Neural progenitor cell (in vitro differentiated cells): ENCODE results near the gene FAM168B.

Experiments
- EZH2 ChIP-seq: fragments of 200-600 bp; sonication (generic); IDR thresholded peaks from 2 replicates; pipeline ENCODE4 v1.6.1; 2017; ENCODE audit warnings: antibody characterized with exemption, mild to moderate bottlenecking, moderate library complexity
- EZH2phosphoT487 ChIP-seq: fragments of 200-600 bp; sonication (generic); IDR thresholded peaks from 2 replicates; pipeline ENCODE4 v1.6.1; 2017; ENCODE audit warnings: antibody characterized with exemption
- TF ChIP-seq, protein P1 (sequence below): fragments of 200-600 bp; sonication (generic); IDR thresholded peaks from 2 replicates; pipeline ENCODE4 v1.5.1; 2017; ENCODE audit warnings: antibody characterized with exemption, mild to moderate bottlenecking

DNA sequence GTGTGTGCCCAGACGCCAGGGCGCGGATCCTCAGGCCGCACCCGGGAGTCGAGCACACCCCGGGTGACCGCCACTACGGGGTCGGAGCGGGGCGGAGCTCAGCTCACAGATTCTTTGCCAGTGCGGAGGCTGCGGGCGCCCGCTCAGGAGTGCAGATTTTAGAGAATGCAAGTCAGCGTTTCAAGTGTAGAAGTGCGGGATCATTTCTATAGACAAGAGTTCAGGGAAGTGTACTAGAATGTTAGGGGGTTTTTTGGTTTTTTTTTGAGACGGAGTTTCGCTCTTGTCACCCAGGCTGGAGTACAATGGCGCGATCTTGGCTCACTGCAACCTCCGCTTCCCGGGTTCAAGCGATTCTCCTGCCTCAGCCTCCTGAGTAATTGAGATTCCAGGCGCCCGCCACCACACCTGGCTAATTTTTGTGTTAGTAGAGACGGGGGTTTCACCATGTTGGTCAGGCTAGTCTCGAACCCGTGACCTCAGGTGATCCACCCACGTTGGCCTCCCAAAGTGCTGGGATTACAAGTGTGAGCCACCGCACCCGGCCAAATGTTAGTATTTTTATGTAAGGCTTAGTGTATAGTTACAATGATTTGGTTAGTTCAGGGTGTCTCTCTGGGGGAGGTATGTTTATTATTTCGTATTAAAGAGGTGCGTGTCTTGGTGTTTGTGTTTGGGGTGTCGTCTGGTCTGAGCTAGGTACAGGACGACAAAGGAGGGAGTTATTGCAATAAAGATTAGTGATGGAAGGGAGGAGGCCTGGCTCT lies 619 bp upstream of the FAM168B start:
- TF ChIP-seq, protein P1, sequence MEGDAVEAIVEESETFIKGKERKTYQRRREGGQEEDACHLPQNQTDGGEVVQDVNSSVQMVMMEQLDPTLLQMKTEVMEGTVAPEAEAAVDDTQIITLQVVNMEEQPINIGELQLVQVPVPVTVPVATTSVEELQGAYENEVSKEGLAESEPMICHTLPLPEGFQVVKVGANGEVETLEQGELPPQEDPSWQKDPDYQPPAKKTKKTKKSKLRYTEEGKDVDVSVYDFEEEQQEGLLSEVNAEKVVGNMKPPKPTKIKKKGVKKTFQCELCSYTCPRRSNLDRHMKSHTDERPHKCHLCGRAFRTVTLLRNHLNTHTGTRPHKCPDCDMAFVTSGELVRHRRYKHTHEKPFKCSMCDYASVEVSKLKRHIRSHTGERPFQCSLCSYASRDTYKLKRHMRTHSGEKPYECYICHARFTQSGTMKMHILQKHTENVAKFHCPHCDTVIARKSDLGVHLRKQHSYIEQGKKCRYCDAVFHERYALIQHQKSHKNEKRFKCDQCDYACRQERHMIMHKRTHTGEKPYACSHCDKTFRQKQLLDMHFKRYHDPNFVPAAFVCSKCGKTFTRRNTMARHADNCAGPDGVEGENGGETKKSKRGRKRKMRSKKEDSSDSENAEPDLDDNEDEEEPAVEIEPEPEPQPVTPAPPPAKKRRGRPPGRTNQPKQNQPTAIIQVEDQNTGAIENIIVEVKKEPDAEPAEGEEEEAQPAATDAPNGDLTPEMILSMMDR, result no peak
- TF ChIP-seq EZH2 (no peak), EZH2phosphoT487 (no peak)
